B cell (primary cell): ENCODE measurements around the gene LRP11. TPM values are rescaled to one million over a fixed set of nuclear protein-coding genes. Genes with fewer than 3 reads are reported as not detected.

Source experiments
- ATAC-seq: fragments of 200-7000 bp; cut with Tn5 transposase; one replicate; pipeline ENCODE4 v1.10.0; 2021; ENCODE audit warnings: low read depth, mild to moderate bottlenecking, moderate number of reproducible peaks, moderate library complexity
- CTCF ChIA-PET: fragments of 350-600 bp; sonication (Branson Sonifier 250); formaldehyde crosslinking; loops from one replicate; lab custom pipeline; 2021; ENCODE audit warnings: antibody characterized with exemption, inconsistent platforms; lab: Charles Lee
- POLR2A ChIA-PET: fragments of 350-600 bp; sonication (Branson Sonifier 250); formaldehyde crosslinking; loops from one replicate; lab custom pipeline; 2021; ENCODE audit warnings: antibody characterized with exemption; lab: Charles Lee
- DNase-seq: peaks from one replicate; pipeline ENCODE4 v3.0.0; 2013
- H2AFZ ChIP-seq: 2 replicates; pipeline ENCODE4 v1.6.1; 2012; ENCODE audit warnings: mild to moderate bottlenecking, low read depth, low read length; ENCODE audit not compliant: insufficient read depth, poor library complexity, severe bottlenecking
- H3K27ac ChIP-seq, 2 donors: 1 replicate in 1 of 2; 2 replicates in 1 of 2; pipeline ENCODE4 v1.5.1; 2012 to 2013; ENCODE audit warnings: low read length in 2 of 2, mild to moderate bottlenecking in 2 of 2, moderate library complexity in 1 of 2
- H3K27me3 ChIP-seq, 4 experiments: fragments of 200-600 bp in 1 of 4; sonication (generic) in 1 of 4; replicated peaks in 1 of 4; 1 replicate in 2 of 4; 2 replicates in 2 of 4; pipeline versions ENCODE4 v1.6.1 to v1.7.0; 2013 to 2016; ENCODE audit warnings: low read length in 3 of 4, mild to moderate bottlenecking in 2 of 4, mixed read lengths in 1 of 4, moderate library complexity in 1 of 4; ENCODE audit not compliant: insufficient read depth in 4 of 4, control insufficient read depth in 3 of 4; ENCODE audit errors: control extremely low read depth in 1 of 4
- H3K36me3 ChIP-seq, 2 experiments: replicated peaks in 1 of 2; 1 replicate in 1 of 2; 2 replicates in 1 of 2; pipeline versions ENCODE4 v1.6.1 to v1.7.1; 2013; ENCODE audit warnings: low read length in 1 of 2; ENCODE audit not compliant: insufficient read depth in 2 of 2, control insufficient read depth in 1 of 2; ENCODE audit errors: control extremely low read depth in 1 of 2, extremely low read depth in 1 of 2
- H3K4me1 ChIP-seq, 2 donors: fragments of 200-600 bp in 1 of 2; sonication (generic) in 1 of 2; 1 replicate in 1 of 2; 2 replicates in 1 of 2; pipeline versions ENCODE4 v1.5.1 to v1.6.1; 2013 to 2017; ENCODE audit warnings: low read length in 2 of 2; ENCODE audit not compliant: control insufficient read depth in 2 of 2, insufficient read depth in 2 of 2
- H3K4me2 ChIP-seq: replicated peaks from 2 replicates; pipeline ENCODE3; 2012; ENCODE audit warnings: mild to moderate bottlenecking, low read depth, low read length; ENCODE audit not compliant: poor library complexity, severe bottlenecking
- H3K4me3 ChIP-seq, 5 experiments: fragments of 200-600 bp in 1 of 5; sonication (generic) in 1 of 5; 1 replicate in 3 of 5; 2 replicates in 2 of 5; pipeline versions ENCODE4 v1.5.1 to v1.7.0; 2011 to 2016; ENCODE audit warnings: low read length in 4 of 5, mild to moderate bottlenecking in 4 of 5, low read depth in 2 of 5, control low read depth in 1 of 5, moderate library complexity in 1 of 5; ENCODE audit not compliant: insufficient read depth in 1 of 5; ENCODE audit errors: control extremely low read depth in 1 of 5, extremely low read depth in 1 of 5
- H3K79me2 ChIP-seq: fragments of 200-600 bp; sonication (generic); one replicate; pipeline ENCODE4 v1.6.0; 2016; ENCODE audit warnings: low read length; ENCODE audit not compliant: control insufficient read depth, insufficient read depth
- H3K9ac ChIP-seq: fragments of 200-600 bp; sonication (generic); 2 replicates; pipeline ENCODE4 v1.6.1; 2017; ENCODE audit warnings: mild to moderate bottlenecking, low read length, moderate library complexity
- H3K9me3 ChIP-seq, 3 donors: one replicate each; pipeline versions ENCODE4 v1.6.1 to v1.7.1; 2013; ENCODE audit warnings: low read length in 2 of 3; ENCODE audit not compliant: control insufficient read depth in 2 of 3, insufficient read depth in 1 of 3; ENCODE audit errors: control extremely low read depth in 1 of 3
- H4K20me1 ChIP-seq: 2 replicates; pipeline ENCODE4 v1.6.0; 2012; ENCODE audit warnings: mild to moderate bottlenecking, low read length; ENCODE audit not compliant: insufficient read depth, control insufficient read depth, poor library complexity, severe bottlenecking
- H3K27ac Mint-ChIP-seq: one replicate; pipeline ENCODE4 v1.8.0; 2021; ENCODE audit warnings: mixed read lengths
- H3K27me3 Mint-ChIP-seq: one replicate; pipeline ENCODE4 v1.8.0; 2021; ENCODE audit warnings: mixed read lengths
- H3K4me1 Mint-ChIP-seq: one replicate; pipeline ENCODE4 v1.8.0; 2021; ENCODE audit warnings: mixed read lengths
- H3K4me3 Mint-ChIP-seq: one replicate; pipeline ENCODE4 v1.8.0; 2021; ENCODE audit warnings: mixed read lengths
- H3K9me3 Mint-ChIP-seq: one replicate; pipeline ENCODE4 v1.8.0; 2022; ENCODE audit warnings: mixed read lengths; ENCODE audit not compliant: insufficient read depth
- EZH2 ChIP-seq: IDR thresholded peaks from 2 replicates; pipeline ENCODE4 v1.6.1; 2012; ENCODE audit warnings: borderline replicate concordance, low read depth, mild to moderate bottlenecking, moderate library complexity, low read length; ENCODE audit not compliant: insufficient read depth, poor library complexity, severe bottlenecking
- WGBS: methylation state at CpG from one replicate; pipeline ENCODE4 v1.1.5; 2013; ENCODE audit warnings: missing lambda C conversion rate; ENCODE audit not compliant: insufficient coverage; 5-methylcytosine and 5-hydroxymethylcytosine counted together
- intact Hi-C: fragments of 100-400 bp; cut with micrococcal nuclease; formaldehyde crosslinking; loops from one replicate; pipeline ENCODE4 v1.10.0; 2022
- polyA plus RNA-seq: library from polyadenylated mRNA; depleted of rRNA; stranded (reverse); fragments of >200 nt; gene quantifications from 2 replicates; pipeline ENCODE4 v1.2.3, GENCODE V29; 2012
- total RNA-seq, 2 donors: library from RNA; stranded (reverse); fragments of 120-200 nt in 1 of 2; gene quantifications; 1 replicate in 1 of 2; 2 replicates in 1 of 2; pipeline versions ENCODE4 v1.2.3 to v1.2.4, GENCODE V29; 2013 to 2022
- TF ChIP-seq, protein P1 (sequence below): fragments of 200-600 bp; IDR thresholded peaks from one replicate; pipeline ENCODE4 v1.8.0; 2022; ENCODE audit warnings: antibody characterized with exemption, mild to moderate bottlenecking

LRP11 gene
- total and polyA plus RNA-seq, 2 donors (not counting 1 experiment from before 2014, with no cell fraction given) = 0.34 to 1.2 TPM

GRCh38 chr6:149884215-149884614 is 20.1 kb upstream of the LRP11 start:
- H3K27me3 Mint-ChIP-seq = peaks cover 64% of the 10 kb centered on the region
- no peak overlapping the region for H3K4me3 ChIP-seq
- no peaks in the 10 kb centered on the region for H3K36me3 ChIP-seq
- TF ChIP-seq EZH2 = no peak
- TF ChIP-seq, protein P1, sequence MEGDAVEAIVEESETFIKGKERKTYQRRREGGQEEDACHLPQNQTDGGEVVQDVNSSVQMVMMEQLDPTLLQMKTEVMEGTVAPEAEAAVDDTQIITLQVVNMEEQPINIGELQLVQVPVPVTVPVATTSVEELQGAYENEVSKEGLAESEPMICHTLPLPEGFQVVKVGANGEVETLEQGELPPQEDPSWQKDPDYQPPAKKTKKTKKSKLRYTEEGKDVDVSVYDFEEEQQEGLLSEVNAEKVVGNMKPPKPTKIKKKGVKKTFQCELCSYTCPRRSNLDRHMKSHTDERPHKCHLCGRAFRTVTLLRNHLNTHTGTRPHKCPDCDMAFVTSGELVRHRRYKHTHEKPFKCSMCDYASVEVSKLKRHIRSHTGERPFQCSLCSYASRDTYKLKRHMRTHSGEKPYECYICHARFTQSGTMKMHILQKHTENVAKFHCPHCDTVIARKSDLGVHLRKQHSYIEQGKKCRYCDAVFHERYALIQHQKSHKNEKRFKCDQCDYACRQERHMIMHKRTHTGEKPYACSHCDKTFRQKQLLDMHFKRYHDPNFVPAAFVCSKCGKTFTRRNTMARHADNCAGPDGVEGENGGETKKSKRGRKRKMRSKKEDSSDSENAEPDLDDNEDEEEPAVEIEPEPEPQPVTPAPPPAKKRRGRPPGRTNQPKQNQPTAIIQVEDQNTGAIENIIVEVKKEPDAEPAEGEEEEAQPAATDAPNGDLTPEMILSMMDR = no peak
- H3K4me3 Mint-ChIP-seq = no peak overlapping the region
- ATAC-seq = no peak
- no peaks in the 10 kb centered on the region for H3K4me1 ChIP-seq
- H3K4me2 ChIP-seq = no peak overlapping the region
- no peak for DNase-seq
- H4K20me1 ChIP-seq = no peaks in the 10 kb centered on the region
- no peak overlapping the region for H3K27ac Mint-ChIP-seq
- intact Hi-C loops = no loop called here
- H3K4me1 Mint-ChIP-seq = no peaks in the 10 kb centered on the region
- peaks cover 0 to 9% (median 0%) of the 10 kb centered on the region in 4 experiments for H3K27me3 ChIP-seq
- H3K9me3 ChIP-seq = no peaks in the 10 kb centered on the region
- H3K79me2 ChIP-seq = no peaks in the 10 kb centered on the region
- H3K9me3 Mint-ChIP-seq = no peaks in the 10 kb centered on the region
- ChIA-PET POLR2A (no interaction called here), CTCF (no interaction called here)
- H3K9ac ChIP-seq = no peak overlapping the region
- H3K27ac ChIP-seq = no peak overlapping the region
- H2AFZ ChIP-seq = no peak overlapping the region
- 84% methylated on average over 11 of the region's 11 CpGs for WGBS

GRCh38 chr6:149881860-149882259 is 17.7 kb upstream of the LRP11 start:
- Histone ChIP-seq H4K20me1 (no peaks in the 10 kb centered on the region), H3K4me1 (no peaks in the 10 kb centered on the region), H3K27ac (no peak overlapping the region), H3K4me2 (no peak overlapping the region), H3K9ac (no peak overlapping the region), H3K9me3 (peaks cover 0 to under 1% (median 0%) of the 10 kb centered on the region in 3 donors), H3K4me3 (no peak overlapping the region), H3K36me3 (no peaks in the 10 kb centered on the region), H3K27me3 (peaks cover 0 to 22% (median 2%) of the 10 kb centered on the region in 4 experiments), H2AFZ (no peak overlapping the region), H3K79me2 (no peaks in the 10 kb centered on the region)
- WGBS = no CpG with 5 or more reads among the region's 2 CpGs
- no peaks in the 10 kb centered on the region for H3K9me3 Mint-ChIP-seq
- ATAC-seq = no peak
- intact Hi-C loops = no loop called here
- TF ChIP-seq, protein P1 = no peak
- no peak for TF ChIP-seq EZH2
- DNase-seq = no peak
- peaks cover 70% of the 10 kb centered on the region for H3K27me3 Mint-ChIP-seq
- H3K4me1 Mint-ChIP-seq = no peaks in the 10 kb centered on the region
- POLR2A ChIA-PET = no interaction called here
- no peak overlapping the region for H3K27ac Mint-ChIP-seq
- no peak overlapping the region for H3K4me3 Mint-ChIP-seq
- CTCF ChIA-PET = no interaction called here
